ENCODE results near the gene SRI. TPM values are rescaled to one million over a fixed set of nuclear protein-coding genes. Genes with fewer than 3 reads are reported as not detected.

The SRI gene
- total and polyA plus RNA-seq, 2 experiments from 2014 or later, result 116 to 228 TPM

DNA sequence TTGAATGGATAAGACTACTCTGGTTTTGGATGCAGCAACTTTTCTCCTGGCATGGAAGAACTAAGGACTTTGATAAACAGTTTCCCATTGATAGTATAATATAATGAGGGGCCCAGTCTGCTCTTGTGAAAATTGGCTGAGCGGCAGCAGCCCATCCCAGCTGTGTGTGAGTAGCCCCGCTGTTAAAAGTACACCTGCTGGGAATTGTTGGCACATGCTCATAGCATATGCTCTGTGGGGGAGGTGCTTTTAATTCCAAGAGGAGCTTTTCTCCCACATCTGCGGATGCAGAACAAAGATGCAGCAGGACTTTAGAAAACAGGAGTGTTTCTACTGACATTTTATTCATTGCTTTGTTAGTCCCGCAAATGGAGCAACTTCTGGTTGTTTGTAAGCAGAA lies 19.0 kb downstream of the SRI start:
- no peaks in the 10 kb centered on the region for H3K79me2 ChIP-seq
- H3K9me3 ChIP-seq (ENCODE audit: low read depth), result no peaks in the 10 kb centered on the region
- DNase-seq (ENCODE audit: low spot score), result no peak
- no peaks in the 10 kb centered on the region for H3K4me1 ChIP-seq (ENCODE audit: insufficient read depth)
- H3K27me3 ChIP-seq, result no peaks in the 10 kb centered on the region
- WGBS (ENCODE audit: low lambda C conversion rate, missing lambda C conversion rate), result 51% methylated on average over 4 of the region's 4 CpGs
- H3K9me2 ChIP-seq (replicated peaks; ENCODE audit: insufficient read depth), result no peaks in the 10 kb centered on the region
- H4K20me1 ChIP-seq (ENCODE audit: insufficient read depth, poor library complexity, severe bottlenecking), result no peaks in the 10 kb centered on the region
- TF ChIP-seq EZH2phosphoT487 (IDR thresholded peaks at IDR 0.05; ENCODE audit: low read depth, severe bottlenecking, unreplicated experiment), result no peak
- TF ChIP-seq, protein P1, sequence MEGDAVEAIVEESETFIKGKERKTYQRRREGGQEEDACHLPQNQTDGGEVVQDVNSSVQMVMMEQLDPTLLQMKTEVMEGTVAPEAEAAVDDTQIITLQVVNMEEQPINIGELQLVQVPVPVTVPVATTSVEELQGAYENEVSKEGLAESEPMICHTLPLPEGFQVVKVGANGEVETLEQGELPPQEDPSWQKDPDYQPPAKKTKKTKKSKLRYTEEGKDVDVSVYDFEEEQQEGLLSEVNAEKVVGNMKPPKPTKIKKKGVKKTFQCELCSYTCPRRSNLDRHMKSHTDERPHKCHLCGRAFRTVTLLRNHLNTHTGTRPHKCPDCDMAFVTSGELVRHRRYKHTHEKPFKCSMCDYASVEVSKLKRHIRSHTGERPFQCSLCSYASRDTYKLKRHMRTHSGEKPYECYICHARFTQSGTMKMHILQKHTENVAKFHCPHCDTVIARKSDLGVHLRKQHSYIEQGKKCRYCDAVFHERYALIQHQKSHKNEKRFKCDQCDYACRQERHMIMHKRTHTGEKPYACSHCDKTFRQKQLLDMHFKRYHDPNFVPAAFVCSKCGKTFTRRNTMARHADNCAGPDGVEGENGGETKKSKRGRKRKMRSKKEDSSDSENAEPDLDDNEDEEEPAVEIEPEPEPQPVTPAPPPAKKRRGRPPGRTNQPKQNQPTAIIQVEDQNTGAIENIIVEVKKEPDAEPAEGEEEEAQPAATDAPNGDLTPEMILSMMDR (IDR thresholded peaks at IDR 0.05; ENCODE audit: poor library complexity), result no peak
- TF ChIP-seq EZH2 (IDR thresholded peaks at IDR 0.05; ENCODE audit: borderline replicate concordance), result no peak
- no peak overlapping the region for H3K4me3 ChIP-seq
- no peaks in the 10 kb centered on the region for H3K36me3 ChIP-seq (replicated peaks; ENCODE audit: insufficient read depth, low read depth)
- no peak overlapping the region for H2AFZ ChIP-seq
- no peak overlapping the region for H3K27ac ChIP-seq
- no peak overlapping the region for H3K4me2 ChIP-seq

DNA sequence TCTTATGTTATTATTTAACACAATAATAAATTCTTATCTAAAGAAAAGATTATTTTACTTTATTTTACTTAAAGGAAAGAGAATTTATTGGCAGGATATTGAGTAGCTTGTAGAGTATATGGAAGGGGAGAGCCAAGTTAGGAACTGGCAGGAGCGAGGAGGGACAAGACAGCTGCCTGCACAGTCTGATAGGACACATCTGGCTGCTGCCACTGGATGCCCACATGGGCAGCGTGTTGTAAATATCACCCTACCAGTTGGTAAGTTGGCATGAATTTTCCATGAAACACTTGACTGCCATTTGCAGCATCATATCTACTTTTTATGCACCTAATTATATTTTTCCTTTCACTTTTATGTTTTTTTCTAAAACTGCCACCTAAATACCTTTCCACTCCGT lies 19.6 kb downstream of the SRI start:
- Histone ChIP-seq H3K9me3 (ENCODE audit: low read depth) (no peaks in the 10 kb centered on the region), H2AFZ (no peak overlapping the region), H3K4me1 (ENCODE audit: insufficient read depth) (no peaks in the 10 kb centered on the region), H3K79me2 (no peaks in the 10 kb centered on the region), H3K27me3 (no peaks in the 10 kb centered on the region), H3K36me3 (replicated peaks; ENCODE audit: insufficient read depth, low read depth) (no peaks in the 10 kb centered on the region), H3K27ac (no peak overlapping the region), H3K9me2 (replicated peaks; ENCODE audit: insufficient read depth) (no peaks in the 10 kb centered on the region), H3K4me3 (no peak overlapping the region), H4K20me1 (ENCODE audit: insufficient read depth, poor library complexity, severe bottlenecking) (no peaks in the 10 kb centered on the region), H3K4me2 (no peak overlapping the region)
- no peak for DNase-seq (ENCODE audit: low spot score)
- no peak for TF ChIP-seq EZH2phosphoT487 (IDR thresholded peaks at IDR 0.05; ENCODE audit: low read depth, severe bottlenecking, unreplicated experiment)
- TF ChIP-seq, protein P1 (IDR thresholded peaks at IDR 0.05; ENCODE audit: poor library complexity), result no peak
- TF ChIP-seq EZH2 (IDR thresholded peaks at IDR 0.05; ENCODE audit: borderline replicate concordance), result no peak
- WGBS (ENCODE audit: low lambda C conversion rate, missing lambda C conversion rate), result 86% methylated on average over 3 of the region's 3 CpGs

DNA sequence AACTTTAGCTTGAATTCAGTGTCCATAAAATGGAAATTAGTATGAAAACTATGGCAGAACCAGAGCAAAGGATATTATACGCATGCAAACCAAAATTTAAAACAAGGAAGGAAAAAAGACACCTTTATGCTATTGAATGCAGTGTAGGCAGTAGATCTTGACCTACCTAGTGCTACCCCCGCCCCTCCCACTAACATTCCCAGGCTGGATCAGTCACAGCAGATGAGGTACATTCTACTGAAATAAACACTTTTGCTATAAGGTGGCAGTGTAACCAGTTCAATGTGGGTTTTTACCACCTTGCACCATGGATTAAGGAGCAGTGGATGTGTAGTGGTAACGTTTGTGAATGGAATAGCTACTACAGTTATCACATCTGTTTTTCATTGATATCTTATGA lies 27.9 kb downstream of the SRI start:
- no peaks in the 10 kb centered on the region for H3K9me3 ChIP-seq (ENCODE audit: low read depth)
- TF ChIP-seq EZH2 (IDR thresholded peaks at IDR 0.05; ENCODE audit: borderline replicate concordance) (no peak), EZH2phosphoT487 (IDR thresholded peaks at IDR 0.05; ENCODE audit: low read depth, severe bottlenecking, unreplicated experiment) (no peak)
- TF ChIP-seq, protein P1 (IDR thresholded peaks at IDR 0.05; ENCODE audit: poor library complexity), result no peak
- no peak for DNase-seq (ENCODE audit: low spot score)
- H3K27me3 ChIP-seq, result no peaks in the 10 kb centered on the region
- 73% methylated on average over 3 of the region's 3 CpGs for WGBS (ENCODE audit: low lambda C conversion rate, missing lambda C conversion rate)
- H3K4me3 ChIP-seq, result no peak overlapping the region
- no peak overlapping the region for H3K4me2 ChIP-seq
- no peak overlapping the region for H3K27ac ChIP-seq
- H3K4me1 ChIP-seq (ENCODE audit: insufficient read depth), result no peaks in the 10 kb centered on the region
- H2AFZ ChIP-seq, result no peak overlapping the region
- no peaks in the 10 kb centered on the region for H4K20me1 ChIP-seq (ENCODE audit: insufficient read depth, poor library complexity, severe bottlenecking)
- no peaks in the 10 kb centered on the region for H3K79me2 ChIP-seq
- H3K36me3 ChIP-seq (replicated peaks; ENCODE audit: insufficient read depth, low read depth), result no peaks in the 10 kb centered on the region
- H3K9me2 ChIP-seq (replicated peaks; ENCODE audit: insufficient read depth), result no peaks in the 10 kb centered on the region

DNA sequence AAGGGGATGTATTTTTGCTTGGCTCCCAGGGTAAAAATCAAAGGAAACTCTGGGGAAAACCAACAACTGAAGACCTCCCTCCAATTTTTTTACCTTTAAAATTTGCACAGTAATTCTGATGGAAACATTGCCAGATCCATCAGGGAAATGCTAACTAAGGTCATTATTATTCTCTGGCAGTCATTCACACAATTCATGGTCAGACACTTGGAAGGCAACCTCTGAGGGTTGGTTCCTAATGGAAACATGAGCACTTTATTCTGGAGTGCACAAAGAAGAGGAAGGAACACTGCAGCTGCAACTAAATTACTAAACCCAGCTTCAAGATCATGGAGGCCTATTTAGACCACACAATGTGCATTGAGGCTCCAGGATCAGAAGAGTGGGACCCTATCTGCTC lies 34.2 kb downstream of the SRI start:
- no peaks in the 10 kb centered on the region for H3K9me2 ChIP-seq (replicated peaks; ENCODE audit: insufficient read depth)
- DNase-seq (ENCODE audit: low spot score), result no peak
- no peaks in the 10 kb centered on the region for H3K27me3 ChIP-seq
- no peak overlapping the region for H3K27ac ChIP-seq
- H3K4me2 ChIP-seq, result no peak overlapping the region
- H2AFZ ChIP-seq, result no peak overlapping the region
- no peaks in the 10 kb centered on the region for H3K9me3 ChIP-seq (ENCODE audit: low read depth)
- TF ChIP-seq EZH2phosphoT487 (IDR thresholded peaks at IDR 0.05; ENCODE audit: low read depth, severe bottlenecking, unreplicated experiment) (no peak), EZH2 (IDR thresholded peaks at IDR 0.05; ENCODE audit: borderline replicate concordance) (no peak)
- TF ChIP-seq, protein P1 (IDR thresholded peaks at IDR 0.05; ENCODE audit: poor library complexity), result no peak
- H3K4me1 ChIP-seq (ENCODE audit: insufficient read depth), result no peaks in the 10 kb centered on the region
- no peaks in the 10 kb centered on the region for H3K79me2 ChIP-seq
- no peak overlapping the region for H3K4me3 ChIP-seq
- H4K20me1 ChIP-seq (ENCODE audit: insufficient read depth, poor library complexity, severe bottlenecking), result no peaks in the 10 kb centered on the region
- H3K36me3 ChIP-seq (replicated peaks; ENCODE audit: insufficient read depth, low read depth), result no peaks in the 10 kb centered on the region
